Ureter (tissue), 1 donor: ENCODE data around the gene ANP32B. TPM values are rescaled to one million over a fixed set of nuclear protein-coding genes. Genes with fewer than 3 reads are reported as not detected.
"Not testable (repeated sequence)": the region's sequence is repeated elsewhere in the genome, so short reads cannot be mapped to it uniquely, and the experiment has no call there.

Source experiments
- DNase-seq: peaks from one replicate; pipeline ENCODE4 v3.0.0-alpha.2; 2020; ENCODE audit warnings: low spot score
- total RNA-seq: library from RNA; stranded (reverse); gene quantifications from one replicate; pipeline ENCODE4 v1.2.4, GENCODE V29; 2023
- donor health status: DM: yes; HTN: yes; CAD: no.

The ANP32B gene
- total RNA-seq, 1 donor from 2014 or later: 136 TPM

- DNase-seq: no peak
Measured at GRCh38 chr9:97963232-97963631, 19.9 kb upstream of the ANP32B start.

- DNase-seq: no peak
Measured at GRCh38 chr9:97964901-97965300, 18.2 kb upstream of the ANP32B start.

GRCh38 chr9:97966493-97966892 lies 16.6 kb upstream of the ANP32B start:
- DNase-seq: no peak

- DNase-seq: no peak
Measured at GRCh38 chr9:97969014-97969413, 14.1 kb upstream of the ANP32B start.

GRCh38 chr9:97970165-97970564 lies 13.0 kb upstream of the ANP32B start:
- no peak for DNase-seq

GRCh38 chr9:97972753-97973152 lies 10.4 kb upstream of the ANP32B start:
- no peak for DNase-seq

- DNase-seq: no peak
Measured at GRCh38 chr9:97975376-97975775, 7.8 kb upstream of the ANP32B start.

GRCh38 chr9:97976633-97977032 lies 6.5 kb upstream of the ANP32B start:
- not testable (repeated sequence) for DNase-seq

GRCh38 chr9:97978371-97979130 lies 4.6 kb upstream of the ANP32B start:
- DNase-seq: no peak

GRCh38 chr9:97979788-97980478 lies 3.2 kb upstream of the ANP32B start:
- DNase-seq: no peak

GRCh38 chr9:97980479-97980803 lies 2.7 kb upstream of the ANP32B start:
- no peak for DNase-seq

GRCh38 chr9:97980918-97981845 lies 2.0 kb upstream of the ANP32B start:
- DNase-seq: no peak

- DNase-seq: no peak
Measured at GRCh38 chr9:97981846-97982682, 1.1 kb upstream of the ANP32B start.

- DNase-seq: peak; percentile 65
Measured at GRCh38 chr9:97983589-97984187, 547 bp downstream of the ANP32B start.

- peak; percentile 81 for DNase-seq
Measured at GRCh38 chr9:97984188-97985057, 1.3 kb downstream of the ANP32B start.

- DNase-seq: no peak
Measured at GRCh38 chr9:97985058-97985861, 2.1 kb downstream of the ANP32B start.

GRCh38 chr9:97987487-97987886 lies 4.3 kb downstream of the ANP32B start:
- DNase-seq: no peak

GRCh38 chr9:97990259-97990658 lies 7.1 kb downstream of the ANP32B start:
- no peak for DNase-seq

GRCh38 chr9:97991818-97992217 lies 8.7 kb downstream of the ANP32B start:
- DNase-seq: no peak
